Caco-2 (cell line): ENCODE results near the gene CDK11A. TPM values are rescaled to one million over a fixed set of nuclear protein-coding genes. Genes with fewer than 3 reads are reported as not detected.

Source experiments
- BruUV-seq: library from RNA; stranded (reverse); fragments of 400-500 nt; replicated peaks from 2 replicates; lab custom pipeline; 2021; lab: Mats Ljungman, UMichigan
- CTCF ChIA-PET: fragments of 300-600 bp; sonication (Branson Sonifier 250); formaldehyde crosslinking; loops from one replicate; lab custom pipeline; 2022; ENCODE audit warnings: antibody characterized with exemption; lab: Charles Lee
- POLR2A ChIA-PET: fragments of 300-600 bp; sonication (Branson Sonifier 250); formaldehyde crosslinking; loops from one replicate; lab custom pipeline; 2022; ENCODE audit warnings: antibody characterized with exemption; lab: Charles Lee
- DNase-seq, 2 experiments: peaks; one replicate each; pipeline versions ENCODE4 v3.0.0 to v3.0.0-alpha.2; 2020 to 2022
- H3K27me3 ChIP-seq: replicated peaks from 2 replicates; pipeline ENCODE4 v1.6.0; 2011; ENCODE audit warnings: low read length; ENCODE audit not compliant: control insufficient read depth, insufficient read depth
- H3K36me3 ChIP-seq: 2 replicates; pipeline ENCODE4 v1.5.1; 2011; ENCODE audit warnings: low read length; ENCODE audit not compliant: control insufficient read depth, insufficient read depth
- H3K4me1 ChIP-seq: fragments of 250-450 bp; sonication (Bioruptor Pico); 2 replicates; pipeline ENCODE4 v1.5.1; 2020; ENCODE audit warnings: mild to moderate bottlenecking
- H3K4me3 ChIP-seq: 2 replicates; pipeline ENCODE4 v1.5.1; 2011; ENCODE audit warnings: low read depth, mild to moderate bottlenecking, control low read depth, low read length
- H3K9me3 ChIP-seq: fragments of 250-450 bp; sonication (Bioruptor Pico); 2 replicates; pipeline ENCODE4 v1.5.1; 2020; ENCODE audit warnings: mild to moderate bottlenecking, moderate library complexity
- H3K27ac Mint-ChIP-seq: one replicate; pipeline ENCODE4 v1.8.0; 2022; ENCODE audit warnings: mixed read lengths; ENCODE audit not compliant: unreplicated experiment
- H3K27me3 Mint-ChIP-seq: one replicate; pipeline ENCODE4 v1.8.0; 2022; ENCODE audit warnings: mixed read lengths; ENCODE audit not compliant: insufficient read depth, unreplicated experiment
- H3K36me3 Mint-ChIP-seq: one replicate; pipeline ENCODE4 v1.8.0; 2022; ENCODE audit warnings: mild to moderate bottlenecking, mixed read lengths; ENCODE audit not compliant: insufficient read depth, unreplicated experiment
- H3K4me1 Mint-ChIP-seq: one replicate; pipeline ENCODE4 v1.8.0; 2022; ENCODE audit warnings: low read depth, mixed read lengths; ENCODE audit not compliant: unreplicated experiment
- H3K4me3 Mint-ChIP-seq: one replicate; pipeline ENCODE4 v1.8.0; 2022; ENCODE audit warnings: mild to moderate bottlenecking, moderate library complexity, mixed read lengths; ENCODE audit not compliant: unreplicated experiment
- H3K9me3 Mint-ChIP-seq: one replicate; pipeline ENCODE4 v1.8.0; 2022; ENCODE audit warnings: mixed read lengths; ENCODE audit not compliant: unreplicated experiment
- CTCF ChIP-seq, 2 experiments: fragments of 200-600 bp in 1 of 2; IDR thresholded peaks; 1 replicate in 1 of 2; 2 replicates in 1 of 2; pipeline versions ENCODE4 v1.5.1 to v1.8.0; 2011 to 2022; ENCODE audit warnings: antibody characterized with exemption in 1 of 2, control low read depth in 1 of 2, inconsistent platforms in 1 of 2, low read depth in 1 of 2, low read length in 1 of 2, mild to moderate bottlenecking in 1 of 2, moderate library complexity in 1 of 2; ENCODE audit not compliant: insufficient read depth in 1 of 2, severe bottlenecking in 1 of 2, unreplicated experiment in 1 of 2
- intact Hi-C: fragments of 100-400 bp; cut with micrococcal nuclease; formaldehyde crosslinking; loops from one replicate; pipeline ENCODE4 v1.10.0; 2022; ENCODE audit not compliant: unreplicated experiment
- total RNA-seq: library from RNA; stranded (reverse); gene quantifications from 2 replicates; pipeline ENCODE4 v1.2.3, GENCODE V29; 2022

The CDK11A gene
- total RNA-seq, 1 experiment from 2014 or later, result 53.7 TPM

GRCh38 chr1:1672181-1672965 is 51.8 kb downstream of the CDK11A start:
- no peak overlapping the region for H3K4me3 Mint-ChIP-seq
- H3K4me1 Mint-ChIP-seq, result no peaks in the 10 kb centered on the region
- no peak for TF ChIP-seq CTCF (IDR thresholded peaks at IDR 0.05; ENCODE audit: insufficient read depth in 1 of 2, low read depth in 1 of 2, low read length in 1 of 2, severe bottlenecking in 1 of 2, unreplicated experiment in 1 of 2)
- POLR2A ChIA-PET, result no interaction called here
- CTCF ChIA-PET, result no interaction called here
- H3K9me3 Mint-ChIP-seq, result no peaks in the 10 kb centered on the region
- no peaks in the 10 kb centered on the region for H3K9me3 ChIP-seq
- no peak overlapping the region for H3K4me3 ChIP-seq
- H3K36me3 Mint-ChIP-seq, result peaks cover 13% of the 10 kb centered on the region
- H3K4me1 ChIP-seq, result no peaks in the 10 kb centered on the region
- intact Hi-C loops, result no loop called here
- no peaks in the 10 kb centered on the region for H3K27me3 ChIP-seq
- no peak for DNase-seq
- no TSS peak for BruUV-seq
- H3K27ac Mint-ChIP-seq, result no peak overlapping the region
- peaks cover 1% of the 10 kb centered on the region; the same call in 1 of the 2 replicates for H3K36me3 ChIP-seq
- H3K27me3 Mint-ChIP-seq, result no peaks in the 10 kb centered on the region

- H3K27ac Mint-ChIP-seq, result no peak overlapping the region
- no peaks in the 10 kb centered on the region for H3K27me3 Mint-ChIP-seq
- BruUV-seq, result no TSS peak
- DNase-seq, result no peak
- intact Hi-C loops, result no loop called here
- Histone ChIP-seq H3K9me3 (no peaks in the 10 kb centered on the region), H3K36me3 (peaks cover 1% of the 10 kb centered on the region; the same call in 1 of the 2 replicates), H3K4me3 (no peak overlapping the region), H3K4me1 (no peaks in the 10 kb centered on the region), H3K27me3 (no peaks in the 10 kb centered on the region)
- ChIA-PET CTCF (no interaction called here), POLR2A (no interaction called here)
- H3K9me3 Mint-ChIP-seq, result no peaks in the 10 kb centered on the region
- no peak overlapping the region for H3K4me3 Mint-ChIP-seq
- H3K36me3 Mint-ChIP-seq, result peaks cover 14% of the 10 kb centered on the region
- H3K4me1 Mint-ChIP-seq, result no peaks in the 10 kb centered on the region
- TF ChIP-seq CTCF (IDR thresholded peaks at IDR 0.05; ENCODE audit: insufficient read depth in 1 of 2, low read depth in 1 of 2, low read length in 1 of 2, severe bottlenecking in 1 of 2, unreplicated experiment in 1 of 2), result no peak
These were observed 52.6 kb downstream of the CDK11A start for GRCh38 chr1:1671365-1672119.

- intact Hi-C loops, result no loop called here
- Mint-ChIP-seq H3K4me1 (no peaks in the 10 kb centered on the region), H3K36me3 (peaks cover 14% of the 10 kb centered on the region), H3K9me3 (no peaks in the 10 kb centered on the region), H3K4me3 (no peak overlapping the region), H3K27ac (no peak overlapping the region), H3K27me3 (no peaks in the 10 kb centered on the region)
- Histone ChIP-seq H3K4me1 (no peaks in the 10 kb centered on the region), H3K9me3 (no peaks in the 10 kb centered on the region), H3K4me3 (no peak overlapping the region), H3K36me3 (peaks cover 1% of the 10 kb centered on the region; the same call in 1 of the 2 replicates), H3K27me3 (no peaks in the 10 kb centered on the region)
- no peak for DNase-seq
- no TSS peak for BruUV-seq
- ChIA-PET CTCF (no interaction called here), POLR2A (no interaction called here)
- no peak for TF ChIP-seq CTCF (IDR thresholded peaks at IDR 0.05; ENCODE audit: insufficient read depth in 1 of 2, low read depth in 1 of 2, low read length in 1 of 2, severe bottlenecking in 1 of 2, unreplicated experiment in 1 of 2)
These were observed 53.3 kb downstream of the CDK11A start for GRCh38 chr1:1670866-1671265.
